HPDE6-E6E7 (cell line): ENCODE measurements around the gene PIK3AP1.
A peak's percentile ranks its signal among the peaks of the same experiment; 100 is the strongest.
"Not testable (repeated sequence)": the region's sequence is repeated elsewhere in the genome, so short reads cannot be mapped to it uniquely, and the experiment has no call there.

Source experiments
- DNase-seq: peaks from one replicate; pipeline ENCODE4 v3.0.0; 2011; ENCODE audit warnings: missing footprints; ENCODE audit errors: extremely low spot score

The PIK3AP1 gene

GRCh38 chr10:96720422-96721206 lies at the start of gene PIK3AP1:
TSS of gene PIK3AP1 (minus strand) at chr10:96720514. CDS start at chr10:96720394, 120 bp downstream.
- no peak for DNase-seq

DNA sequence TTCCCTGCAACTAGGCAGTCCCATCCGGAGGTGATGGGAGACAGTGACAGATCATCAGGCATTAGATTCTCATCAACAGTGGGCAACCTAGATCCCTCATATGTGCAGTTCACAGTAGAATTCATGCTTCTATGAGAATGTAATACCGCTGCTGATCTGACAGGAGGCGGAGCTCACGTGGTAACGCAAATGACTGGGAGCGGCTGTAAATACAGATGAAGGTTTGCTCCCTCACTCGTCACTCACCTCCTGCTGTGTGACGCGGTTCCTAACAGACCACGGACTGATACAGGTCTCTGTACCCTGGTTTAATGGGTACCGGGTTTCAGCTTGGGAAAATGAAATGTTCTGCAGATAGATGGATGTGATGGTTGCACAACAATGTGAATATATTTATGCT lies 47.8 kb upstream of the PIK3AP1 start:
- DNase-seq, result no peak

DNA sequence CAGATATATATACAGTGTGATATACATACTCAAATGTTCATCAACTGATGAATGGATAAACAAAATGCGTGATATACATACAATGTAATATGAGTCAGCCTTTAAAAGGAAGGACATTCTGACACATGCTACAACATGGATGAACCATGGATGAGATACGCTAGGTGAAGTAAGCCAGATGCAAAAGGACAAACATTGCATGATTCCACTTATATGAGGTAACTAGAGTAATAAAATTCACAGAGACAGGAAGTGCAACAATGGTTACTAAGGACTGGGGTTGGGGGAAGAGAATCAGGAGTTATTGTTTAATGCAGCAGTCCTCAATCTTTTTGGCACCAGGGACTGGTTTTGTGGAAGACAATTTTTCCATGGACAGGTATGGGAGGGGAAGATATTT lies 47.3 kb upstream of the PIK3AP1 start:
- no peak for DNase-seq

- DNase-seq, result peak; percentile 60
Observed at GRCh38 chr10:96765406-96766240, 45.3 kb upstream of the PIK3AP1 start.

DNA sequence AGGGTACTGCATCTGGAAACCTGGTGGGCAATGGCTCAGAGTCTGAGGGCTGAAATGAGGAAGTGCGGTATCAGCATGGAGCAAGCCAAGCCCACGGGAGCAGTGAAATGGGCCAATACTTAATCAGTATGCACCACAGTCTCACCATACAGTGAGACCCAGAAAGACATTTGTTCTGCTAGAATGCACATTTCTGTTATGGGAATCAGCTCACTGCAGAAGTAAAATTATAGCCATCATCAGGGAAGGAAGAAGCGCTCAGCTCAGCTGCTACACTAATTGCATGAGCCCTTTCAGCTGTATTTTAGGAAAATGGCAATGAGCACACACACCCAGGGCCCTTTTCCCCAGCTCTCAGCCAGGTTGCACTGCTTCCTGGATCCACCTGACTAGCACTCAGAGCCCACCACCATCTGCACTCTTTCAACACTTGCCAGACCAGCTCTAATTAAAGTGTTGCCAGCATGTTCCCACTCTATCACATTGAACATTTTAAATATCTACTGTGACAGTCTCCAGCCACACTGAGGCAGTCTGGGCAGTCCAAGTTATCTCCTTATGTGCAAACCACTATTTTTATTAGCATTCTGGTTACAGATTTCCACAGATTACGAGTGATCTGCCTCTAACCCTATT lies 44.2 kb upstream of the PIK3AP1 start:
- no peak for DNase-seq

- no peak for DNase-seq
Observed at GRCh38 chr10:96758423-96758822, 38.1 kb upstream of the PIK3AP1 start.

DNA sequence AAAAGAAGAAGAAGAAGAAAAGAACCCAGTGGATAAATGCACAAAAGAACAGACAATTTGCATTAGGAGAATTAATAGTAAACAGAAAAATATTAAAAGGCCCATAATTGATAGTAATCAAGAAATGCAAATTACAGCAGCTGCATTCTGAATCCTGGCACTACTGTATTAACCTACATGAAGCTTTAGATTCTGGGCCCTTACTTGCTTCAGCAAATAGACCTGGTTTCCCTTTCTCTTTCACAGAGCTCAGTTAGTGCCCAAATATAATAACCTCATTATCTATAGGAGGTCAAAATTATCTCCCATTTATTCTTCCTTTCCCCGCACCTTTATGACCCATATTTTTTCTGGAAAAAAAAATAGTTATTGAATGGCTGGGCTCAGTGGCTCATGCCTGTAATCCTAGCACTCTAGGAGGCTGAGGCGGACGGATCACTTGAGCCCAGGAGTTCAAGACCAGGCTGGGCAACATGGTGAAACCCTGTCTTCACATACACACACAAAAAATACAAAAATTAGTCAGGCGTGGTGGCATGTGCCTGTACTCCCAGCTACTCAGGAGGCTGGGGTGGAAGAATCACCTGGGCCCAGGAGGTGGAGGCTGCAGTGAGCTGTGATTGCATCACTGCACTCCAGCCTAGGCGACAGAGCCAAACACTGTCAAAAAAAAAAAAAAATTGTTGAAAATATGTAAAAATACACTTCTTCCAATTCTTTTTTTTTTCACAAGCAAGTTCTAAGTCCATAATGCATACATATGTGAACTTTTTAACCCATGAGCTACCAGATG lies 36.0 kb upstream of the PIK3AP1 start:
- DNase-seq, result no peak

DNA sequence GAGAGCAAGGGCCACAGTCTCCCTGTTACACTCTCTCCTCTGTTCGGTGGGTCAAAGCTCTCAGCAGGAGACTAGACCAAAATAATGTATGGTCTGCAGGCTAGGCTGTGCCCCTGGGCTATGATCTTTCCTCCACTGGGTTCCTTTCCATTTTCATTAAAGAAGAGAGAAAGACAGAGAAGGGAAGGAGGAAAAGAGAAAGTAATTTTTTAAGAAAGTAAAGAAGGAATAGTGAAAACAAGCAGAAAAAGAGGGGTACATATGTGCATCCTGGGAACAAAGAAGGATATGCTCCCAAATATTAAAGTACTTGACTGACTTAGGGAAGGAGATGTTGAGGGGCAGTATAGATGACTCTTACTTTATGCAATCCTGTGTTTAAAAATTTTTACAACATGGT lies 33.6 kb upstream of the PIK3AP1 start:
- DNase-seq, result no peak

GRCh38 chr10:96752375-96752774 lies 32.1 kb upstream of the PIK3AP1 start:
- DNase-seq, result no peak

GRCh38 chr10:96750316-96750715 lies 30.0 kb upstream of the PIK3AP1 start:
- DNase-seq, result not testable (repeated sequence)

GRCh38 chr10:96747734-96748550 lies 27.6 kb upstream of the PIK3AP1 start:
- DNase-seq, result no peak

- DNase-seq, result no peak
Observed at GRCh38 chr10:96746503-96746902, 26.2 kb upstream of the PIK3AP1 start.

GRCh38 chr10:96745950-96746349 lies 25.6 kb upstream of the PIK3AP1 start:
- no peak for DNase-seq

- DNase-seq, result no peak
Observed at GRCh38 chr10:96743988-96744585, 23.8 kb upstream of the PIK3AP1 start.

DNA sequence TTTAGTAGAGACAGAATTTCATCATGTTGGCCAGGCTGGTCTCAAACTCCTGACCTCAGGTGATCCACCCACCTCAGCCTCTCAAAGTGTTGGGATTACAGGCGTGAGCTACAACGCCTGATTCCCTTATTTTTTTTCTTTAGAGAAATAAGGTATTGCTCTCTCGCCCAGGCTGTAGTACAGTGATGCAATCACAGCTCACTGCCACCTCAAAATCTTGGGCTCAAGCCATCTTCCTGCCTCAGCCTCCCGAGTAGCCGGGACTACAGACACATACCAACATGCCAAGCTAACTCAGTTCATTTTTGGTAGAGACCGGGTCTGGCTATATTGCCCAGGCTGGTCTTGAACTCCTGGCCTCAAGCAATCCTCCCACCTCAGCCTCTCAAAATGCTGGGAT lies 21.2 kb upstream of the PIK3AP1 start:
- not testable (repeated sequence) for DNase-seq

DNA sequence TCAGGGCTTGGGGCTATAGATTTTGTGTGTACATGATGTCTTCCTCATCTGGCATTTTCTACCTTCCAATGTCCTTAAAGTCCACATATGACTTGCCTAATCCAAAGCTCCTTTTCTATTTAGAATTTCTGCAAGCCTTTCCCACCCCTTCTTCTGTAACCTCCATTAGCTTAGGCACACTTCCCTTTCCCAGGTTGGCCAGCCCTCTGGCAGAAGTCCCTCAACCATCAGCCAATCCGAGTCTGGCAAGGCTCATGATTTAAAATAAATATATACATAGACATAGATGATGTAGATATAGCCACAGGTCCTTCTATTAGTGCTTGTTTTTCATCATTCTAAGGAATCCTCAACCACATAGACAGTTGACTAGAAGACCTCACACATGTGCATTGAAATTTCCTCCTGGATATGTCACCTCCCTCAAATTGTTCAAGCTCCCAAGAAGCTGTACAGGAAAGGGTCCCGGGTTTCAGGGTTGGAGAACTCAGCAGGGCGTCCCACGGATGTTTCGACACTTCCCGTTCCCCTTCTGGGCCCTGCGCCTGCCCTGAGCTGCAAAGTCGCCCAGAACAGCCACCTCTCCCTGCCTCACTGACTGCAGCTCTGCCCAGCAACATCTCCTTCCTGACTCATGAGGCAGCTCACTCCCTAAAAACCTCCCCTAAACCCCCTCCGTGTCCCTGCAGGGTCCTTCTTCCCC lies 20.4 kb upstream of the PIK3AP1 start:
- DNase-seq, result no peak

- no peak for DNase-seq
Observed at GRCh38 chr10:96740141-96740540, 19.8 kb upstream of the PIK3AP1 start.

DNA sequence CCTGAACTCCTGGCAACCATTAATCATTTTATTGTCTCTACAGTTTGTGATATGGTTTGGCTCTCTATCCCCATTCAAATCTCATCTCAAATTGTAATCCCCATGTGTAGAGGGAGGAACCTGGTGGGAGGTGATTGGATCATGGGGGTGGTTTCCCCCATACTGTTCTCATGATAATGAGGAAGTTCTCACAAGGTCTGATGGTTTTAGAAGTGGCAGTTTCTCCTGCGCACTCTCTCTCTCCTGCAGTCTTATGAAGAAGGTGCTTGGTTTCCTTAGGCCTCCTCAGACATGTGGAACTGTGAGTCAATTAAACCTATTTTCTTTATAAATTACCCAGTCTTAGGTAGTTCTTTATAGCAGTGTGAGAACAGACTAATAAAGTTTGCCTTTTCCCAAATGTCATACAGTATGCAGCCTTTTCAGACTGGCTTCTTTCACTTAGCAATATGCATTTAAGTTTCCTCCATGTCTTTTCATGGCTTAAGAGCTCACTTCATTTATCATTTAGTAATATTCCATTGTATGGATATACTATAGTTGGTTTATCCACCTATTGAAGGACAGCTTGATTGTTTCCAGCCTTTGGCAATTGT lies 17.1 kb upstream of the PIK3AP1 start:
- DNase-seq, result not testable (repeated sequence)

DNA sequence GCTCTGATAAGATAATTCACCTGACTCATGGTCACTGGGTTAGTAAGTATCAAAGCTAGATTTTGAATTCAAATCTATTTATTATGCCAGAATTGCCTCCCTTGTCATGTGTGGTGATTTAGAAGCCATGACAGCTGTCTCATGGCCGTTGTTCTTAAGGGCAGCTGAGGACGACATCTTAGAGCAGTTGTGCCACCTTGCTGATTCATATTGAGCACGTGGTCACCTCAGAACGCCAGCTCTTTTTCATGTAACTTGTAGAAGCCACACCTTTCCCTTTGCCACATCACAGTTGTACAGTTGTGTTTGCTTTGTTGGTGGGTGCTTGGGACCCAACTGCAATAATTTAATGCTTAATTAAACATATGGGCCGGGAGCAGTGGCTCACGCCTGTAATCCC lies 4.3 kb upstream of the PIK3AP1 start:
- no peak for DNase-seq
